Neural crest cell (in vitro differentiated cells): ENCODE results near the gene COL11A1. TPM values are rescaled to one million over a fixed set of nuclear protein-coding genes. Genes with fewer than 3 reads are reported as not detected.

Source experiments
- DNase-seq: peaks from one replicate; pipeline ENCODE4 v3.0.0; 2021; ENCODE audit warnings: low read depth, mixed read lengths, low spot score
- H3K27ac Mint-ChIP-seq: one replicate; pipeline ENCODE4 v1.8.0; 2021; ENCODE audit warnings: mild to moderate bottlenecking, mixed read lengths; ENCODE audit not compliant: unreplicated experiment
- H3K27me3 Mint-ChIP-seq: 2 replicates; pipeline ENCODE4 v1.8.0; 2021; ENCODE audit warnings: low read depth, mild to moderate bottlenecking, mixed read lengths
- H3K36me3 Mint-ChIP-seq: 2 replicates; pipeline ENCODE4 v1.8.0; 2021; ENCODE audit warnings: low read depth, mild to moderate bottlenecking, mixed read lengths
- H3K4me1 Mint-ChIP-seq: 2 replicates; pipeline ENCODE4 v1.8.0; 2021; ENCODE audit warnings: mixed read lengths
- H3K4me3 Mint-ChIP-seq: one replicate; pipeline ENCODE4 v1.8.0; 2021; ENCODE audit warnings: mild to moderate bottlenecking, mixed read lengths
- H3K9me3 Mint-ChIP-seq: 2 replicates; pipeline ENCODE4 v1.8.0; 2021; ENCODE audit warnings: mixed read lengths
- CTCF ChIP-seq: fragments of 200-600 bp; sonication (generic); conservative IDR thresholded peaks from 2 replicates; pipeline ENCODE4 v1.5.0; 2021; ENCODE audit warnings: antibody characterized with exemption, mild to moderate bottlenecking
- total RNA-seq: library from RNA; stranded (reverse); gene quantifications from 2 replicates; pipeline ENCODE4 v1.2.1, GENCODE V29; 2021

COL11A1 gene
- total RNA-seq, 1 donor from 2014 or later = 25.1 TPM

DNA sequence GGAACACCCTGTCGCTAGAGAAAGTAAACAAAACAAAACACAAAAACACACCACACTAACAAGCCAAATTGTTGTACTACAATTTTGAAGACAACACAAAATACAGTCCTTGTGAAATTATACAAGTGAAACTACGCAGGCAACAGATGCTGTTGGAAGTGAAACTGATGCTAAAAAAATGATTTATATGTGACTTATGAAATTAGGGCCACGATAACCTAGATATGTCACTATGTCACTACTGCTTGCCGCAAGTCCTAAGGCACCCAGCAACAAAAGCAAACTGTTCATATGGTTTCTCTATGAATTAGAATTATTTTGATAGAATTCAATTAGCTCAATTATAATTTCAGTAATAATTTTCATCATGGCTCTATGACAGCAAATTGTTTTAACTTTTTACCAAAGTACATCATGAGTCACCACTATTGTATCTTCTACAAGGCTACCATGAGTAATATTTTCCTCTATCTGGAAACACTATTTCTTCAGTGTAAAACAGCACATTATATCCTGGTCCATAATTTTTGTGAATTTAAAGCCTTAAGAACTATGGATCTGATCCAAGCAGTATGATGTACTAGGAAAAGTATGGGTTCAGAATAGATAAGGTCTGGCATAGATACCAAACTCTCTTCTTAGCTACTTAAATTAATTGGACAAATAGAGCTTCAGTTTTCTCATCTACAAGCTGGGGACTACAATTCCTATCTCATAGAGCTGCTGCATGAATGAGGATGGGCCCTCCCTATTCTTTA, 216.3 kb downstream of the COL11A1 start:
- Mint-ChIP-seq H3K4me1 (no peaks in the 10 kb centered on the region), H3K4me3 (no peak overlapping the region), H3K27me3 (no peaks in the 10 kb centered on the region), H3K27ac (no peak overlapping the region), H3K9me3 (no peaks in the 10 kb centered on the region), H3K36me3 (no peaks in the 10 kb centered on the region)
- DNase-seq = no peak
- TF ChIP-seq CTCF = no peak

DNA sequence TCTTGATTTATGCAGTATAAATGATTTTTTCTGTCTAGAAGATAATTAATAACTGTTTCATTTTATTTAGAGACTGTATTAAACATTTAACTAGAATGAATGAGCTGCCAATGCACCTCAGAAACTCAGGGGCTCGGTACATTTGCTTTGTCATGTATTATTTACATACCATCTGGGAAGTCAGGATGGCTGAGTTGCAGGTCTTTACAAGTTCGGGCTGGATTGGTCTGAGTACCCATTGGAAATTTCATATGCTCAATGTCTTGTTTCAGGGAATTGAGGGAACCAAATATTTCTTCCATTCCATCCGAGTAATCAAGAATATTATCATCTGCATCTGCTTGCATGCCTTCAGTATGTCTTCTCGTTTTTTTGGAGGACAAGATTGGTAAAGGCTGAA, 221.7 kb downstream of the COL11A1 start:
- no peaks in the 10 kb centered on the region for H3K9me3 Mint-ChIP-seq
- no peak for TF ChIP-seq CTCF
- no peak overlapping the region for H3K4me3 Mint-ChIP-seq

GRCh38 chr1:102884238-102884637, 224.1 kb downstream of the COL11A1 start:
- TF ChIP-seq CTCF = no peak
- no peaks in the 10 kb centered on the region for H3K27me3 Mint-ChIP-seq
- no peak for DNase-seq
- peaks cover 6% of the 10 kb centered on the region for H3K4me1 Mint-ChIP-seq
- H3K27ac Mint-ChIP-seq = no peak overlapping the region
- no peak overlapping the region for H3K4me3 Mint-ChIP-seq
- H3K36me3 Mint-ChIP-seq = no peaks in the 10 kb centered on the region
- no peaks in the 10 kb centered on the region for H3K9me3 Mint-ChIP-seq

More for the DNA sequence above, 221.7 kb downstream of the COL11A1 start:
- DNase-seq = no peak
- Mint-ChIP-seq H3K4me1 (peaks cover 6% of the 10 kb centered on the region), H3K27ac (no peak overlapping the region), H3K27me3 (no peaks in the 10 kb centered on the region), H3K36me3 (no peaks in the 10 kb centered on the region)

- Mint-ChIP-seq H3K27ac (no peak overlapping the region), H3K4me1 (peaks cover 6% of the 10 kb centered on the region), H3K27me3 (no peaks in the 10 kb centered on the region), H3K4me3 (no peak overlapping the region), H3K36me3 (no peaks in the 10 kb centered on the region), H3K9me3 (no peaks in the 10 kb centered on the region)
- TF ChIP-seq CTCF = no peak
- DNase-seq = no peak
These were observed 228.8 kb downstream of the COL11A1 start for GRCh38 chr1:102879439-102879993.

DNA sequence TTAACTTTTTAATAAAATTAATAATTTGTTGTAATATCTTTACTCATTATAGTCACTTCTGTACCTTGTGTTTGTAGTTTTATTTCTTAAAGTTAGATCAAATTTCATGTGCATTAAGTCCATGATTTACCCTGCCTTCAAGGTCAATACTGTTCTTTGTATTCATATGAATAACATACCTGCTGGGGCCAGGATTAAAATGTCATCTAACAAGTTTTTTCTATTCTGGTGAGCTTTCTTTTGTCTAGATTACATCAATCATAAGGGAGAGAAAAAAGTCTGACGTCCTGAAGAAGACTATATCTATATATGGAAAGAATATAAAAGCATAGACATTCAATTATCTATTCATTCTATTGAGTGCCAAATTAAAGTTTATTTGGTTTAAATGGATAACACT, 232.6 kb downstream of the COL11A1 start:
- Mint-ChIP-seq H3K27ac (no peak overlapping the region), H3K9me3 (no peaks in the 10 kb centered on the region), H3K4me1 (no peaks in the 10 kb centered on the region), H3K27me3 (no peaks in the 10 kb centered on the region), H3K36me3 (no peaks in the 10 kb centered on the region), H3K4me3 (no peak overlapping the region)
- DNase-seq = no peak
- no peak for TF ChIP-seq CTCF
